Astrocyte (in vitro differentiated cells and primary cell): ENCODE results near the gene SET. TPM values are rescaled to one million over a fixed set of nuclear protein-coding genes. Genes with fewer than 3 reads are reported as not detected.

Source experiments
- DNase-seq: peaks from one replicate; pipeline ENCODE4 v3.0.0-alpha.2; 2010; ENCODE audit warnings: low read depth
- FAIRE-seq: peaks from 2 replicates; lab custom pipeline; 2011; peaks lifted over from hg19 to GRCh38; lab: Jason Lieb, UNC
- H2AFZ ChIP-seq: 2 replicates; pipeline ENCODE4 v1.6.0; 2012; ENCODE audit warnings: low read depth, low read length, inconsistent platforms
- H3K27ac ChIP-seq: 2 replicates; pipeline ENCODE4 v1.5.1; 2011; ENCODE audit warnings: low read depth, low read length, inconsistent platforms
- H3K27me3 ChIP-seq: 2 replicates; pipeline ENCODE4 v1.6.0; 2011; ENCODE audit warnings: low read length, inconsistent platforms; ENCODE audit not compliant: insufficient read depth
- H3K36me3 ChIP-seq: 2 replicates; pipeline ENCODE4 v1.5.1; 2011; ENCODE audit warnings: low read length, inconsistent platforms; ENCODE audit not compliant: insufficient read depth
- H3K4me1 ChIP-seq: 2 replicates; pipeline ENCODE4 v1.5.1; 2011; ENCODE audit warnings: low read length, inconsistent platforms; ENCODE audit not compliant: insufficient read depth
- H3K4me2 ChIP-seq: 2 replicates; pipeline ENCODE4 v1.6.0; 2012; ENCODE audit warnings: low read length, inconsistent platforms
- H3K4me3 ChIP-seq: 2 replicates; pipeline ENCODE4 v1.5.1; 2011; ENCODE audit warnings: low read depth, mild to moderate bottlenecking, low read length, inconsistent platforms; ENCODE audit not compliant: insufficient read depth
- H3K79me2 ChIP-seq: 2 replicates; pipeline ENCODE4 v1.6.0; 2012; ENCODE audit warnings: mild to moderate bottlenecking, low read length, inconsistent platforms; ENCODE audit not compliant: insufficient read depth
- H3K9ac ChIP-seq: 2 replicates; pipeline ENCODE4 v1.6.0; 2012; ENCODE audit warnings: mild to moderate bottlenecking, low read length, inconsistent platforms
- H3K9me3 ChIP-seq: 2 replicates; pipeline ENCODE4 v1.5.1; 2012; ENCODE audit warnings: low read depth, mild to moderate bottlenecking, low read length, inconsistent platforms; ENCODE audit not compliant: insufficient read depth
- H4K20me1 ChIP-seq: 2 replicates; pipeline ENCODE4 v1.6.0; 2012; ENCODE audit warnings: low read length, inconsistent platforms; ENCODE audit not compliant: insufficient read depth
- H3K27ac Mint-ChIP-seq: one replicate; pipeline ENCODE4 v1.8.0; 2021; ENCODE audit warnings: mild to moderate bottlenecking, mixed read lengths; ENCODE audit not compliant: unreplicated experiment
- H3K27me3 Mint-ChIP-seq: one replicate; pipeline ENCODE4 v1.8.0; 2021; ENCODE audit warnings: low read depth, mixed read lengths; ENCODE audit not compliant: unreplicated experiment
- H3K36me3 Mint-ChIP-seq: one replicate; pipeline ENCODE4 v1.8.0; 2021; ENCODE audit warnings: low read depth, mixed read lengths; ENCODE audit not compliant: unreplicated experiment
- H3K4me1 Mint-ChIP-seq: one replicate; pipeline ENCODE4 v1.8.0; 2021; ENCODE audit warnings: low read depth, mixed read lengths; ENCODE audit not compliant: unreplicated experiment
- H3K4me3 Mint-ChIP-seq: one replicate; pipeline ENCODE4 v1.8.0; 2021; ENCODE audit warnings: mild to moderate bottlenecking, moderate library complexity, mixed read lengths; ENCODE audit not compliant: unreplicated experiment
- H3K9me3 Mint-ChIP-seq: one replicate; pipeline ENCODE4 v1.8.0; 2021; ENCODE audit warnings: mild to moderate bottlenecking, mixed read lengths; ENCODE audit not compliant: unreplicated experiment
- CTCF ChIP-seq: IDR thresholded peaks from 2 replicates; pipeline ENCODE4 v1.5.1; 2011; ENCODE audit warnings: low read depth, mild to moderate bottlenecking, inconsistent platforms, low read length, moderate library complexity; ENCODE audit not compliant: insufficient read depth
- EZH2 ChIP-seq: IDR thresholded peaks from 2 replicates; pipeline ENCODE4 v1.6.1; 2012; ENCODE audit warnings: mild to moderate bottlenecking, low read length, inconsistent platforms; ENCODE audit not compliant: insufficient read depth
- total RNA-seq: library from RNA; stranded (reverse); gene quantifications from 2 replicates; pipeline ENCODE4 v1.2.1, GENCODE V29; 2021

SET gene
- total RNA-seq, 1 donor from 2014 or later, result 397 TPM

GRCh38 chr9:128702949-128703615, 14.1 kb downstream of the SET start:
- Mint-ChIP-seq H3K4me3 (peak overlapping the region; percentile 83), H3K36me3 (no peaks in the 10 kb centered on the region), H3K27me3 (no peaks in the 10 kb centered on the region), H3K9me3 (no peaks in the 10 kb centered on the region), H3K4me1 (peaks cover 2% of the 10 kb centered on the region), H3K27ac (no peak overlapping the region)
- no peak for FAIRE-seq
- Histone ChIP-seq H3K9me3 (no peaks in the 10 kb centered on the region), H2AFZ (peak overlapping the region; percentile 88), H3K9ac (peak overlapping the region; percentile 65), H3K36me3 (no peaks in the 10 kb centered on the region), H3K79me2 (no peaks in the 10 kb centered on the region), H4K20me1 (no peaks in the 10 kb centered on the region), H3K27me3 (no peaks in the 10 kb centered on the region), H3K4me1 (no peaks in the 10 kb centered on the region), H3K27ac (no peak overlapping the region), H3K4me2 (peak overlapping the region; percentile 90), H3K4me3 (peak overlapping the region; percentile 61)
- DNase-seq, result no peak
- no peak for TF ChIP-seq EZH2
- no peak for TF ChIP-seq CTCF

- peak overlapping the region; percentile 61 for H3K4me3 ChIP-seq
- peak overlapping the region; percentile 83 for H3K4me3 Mint-ChIP-seq
- peak overlapping the region; percentile 90 for H3K4me2 ChIP-seq
- H3K27ac ChIP-seq, result no peak overlapping the region
- H3K9me3 Mint-ChIP-seq, result no peaks in the 10 kb centered on the region
- FAIRE-seq (no peak), DNase-seq (no peak)
- H3K79me2 ChIP-seq, result no peaks in the 10 kb centered on the region
- no peaks in the 10 kb centered on the region for H3K36me3 Mint-ChIP-seq
- H3K9me3 ChIP-seq, result no peaks in the 10 kb centered on the region
- H3K36me3 ChIP-seq, result no peaks in the 10 kb centered on the region
- H2AFZ ChIP-seq, result peak overlapping the region; percentile 88
- no peaks in the 10 kb centered on the region for H4K20me1 ChIP-seq
- no peaks in the 10 kb centered on the region for H3K4me1 ChIP-seq
- H3K27me3 ChIP-seq, result no peaks in the 10 kb centered on the region
- H3K27ac Mint-ChIP-seq, result no peak overlapping the region
- H3K27me3 Mint-ChIP-seq, result no peaks in the 10 kb centered on the region
- peak overlapping the region; percentile 65 for H3K9ac ChIP-seq
- peaks cover 2% of the 10 kb centered on the region for H3K4me1 Mint-ChIP-seq
- TF ChIP-seq CTCF (no peak), EZH2 (no peak)
Measured at GRCh38 chr9:128703616-128704355, 14.8 kb downstream of the SET start.

GRCh38 chr9:128704356-128704670, 15.3 kb downstream of the SET start:
- Histone ChIP-seq H3K9ac (no peak overlapping the region), H3K36me3 (no peaks in the 10 kb centered on the region), H2AFZ (no peak overlapping the region), H3K4me1 (no peaks in the 10 kb centered on the region), H3K4me2 (no peak overlapping the region), H4K20me1 (no peaks in the 10 kb centered on the region), H3K9me3 (no peaks in the 10 kb centered on the region), H3K4me3 (no peak overlapping the region), H3K27ac (no peak overlapping the region), H3K79me2 (no peaks in the 10 kb centered on the region), H3K27me3 (no peaks in the 10 kb centered on the region)
- Mint-ChIP-seq H3K4me1 (peaks cover 2% of the 10 kb centered on the region), H3K27me3 (no peaks in the 10 kb centered on the region), H3K9me3 (no peaks in the 10 kb centered on the region), H3K36me3 (no peaks in the 10 kb centered on the region), H3K4me3 (no peak overlapping the region), H3K27ac (no peak overlapping the region)
- no peak for FAIRE-seq
- DNase-seq, result no peak
- TF ChIP-seq CTCF (no peak), EZH2 (no peak)
